ENCODE data around the gene RICTOR.
A peak's percentile ranks its signal among the peaks of the same experiment; 100 is the strongest.

Gene RICTOR

GRCh38 chr5:39093352-39093751, 19.2 kb upstream of the RICTOR start:
- DNase-seq (ENCODE audit: extremely low read depth in 1 of 2, low read depth in 1 of 2), result no peak

GRCh38 chr5:39092581-39093351, 18.6 kb upstream of the RICTOR start:
- no peak for DNase-seq (ENCODE audit: extremely low read depth in 1 of 2, low read depth in 1 of 2)

DNA sequence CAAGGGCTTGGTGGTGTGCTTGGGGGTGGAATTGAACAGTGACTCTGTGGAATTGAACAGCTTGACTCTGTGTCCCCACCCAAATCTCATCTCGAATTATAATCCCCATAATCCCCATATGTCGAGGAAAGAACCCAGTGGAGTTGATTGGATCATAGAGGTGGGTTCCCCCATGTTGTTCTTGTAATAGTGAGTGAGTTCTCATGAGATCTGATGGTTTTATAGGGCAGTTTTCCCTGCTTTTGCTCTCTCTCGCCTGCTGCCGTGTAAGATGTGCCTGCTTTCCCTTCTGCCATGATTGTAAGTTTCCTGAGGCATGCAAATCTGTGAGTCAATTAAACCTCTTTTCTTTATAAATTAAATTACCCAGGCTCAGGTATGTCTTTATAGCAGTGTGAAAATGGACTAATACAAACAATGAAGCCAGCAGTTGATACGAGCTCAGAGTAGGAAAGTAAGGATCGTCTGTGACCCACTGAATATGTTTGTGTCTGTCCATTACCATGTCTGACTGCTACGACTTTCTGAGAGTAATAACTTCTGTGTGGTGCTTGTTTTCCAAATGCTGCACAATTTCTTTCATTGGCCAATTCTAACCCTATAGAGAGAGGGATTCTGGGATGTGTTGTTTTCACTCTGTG, 17.9 kb upstream of the RICTOR start:
- no peak for DNase-seq (ENCODE audit: extremely low read depth in 1 of 2, low read depth in 1 of 2)

GRCh38 chr5:39083968-39084367, 9.8 kb upstream of the RICTOR start:
- no peak for DNase-seq (ENCODE audit: extremely low read depth in 1 of 2, low read depth in 1 of 2)

DNA sequence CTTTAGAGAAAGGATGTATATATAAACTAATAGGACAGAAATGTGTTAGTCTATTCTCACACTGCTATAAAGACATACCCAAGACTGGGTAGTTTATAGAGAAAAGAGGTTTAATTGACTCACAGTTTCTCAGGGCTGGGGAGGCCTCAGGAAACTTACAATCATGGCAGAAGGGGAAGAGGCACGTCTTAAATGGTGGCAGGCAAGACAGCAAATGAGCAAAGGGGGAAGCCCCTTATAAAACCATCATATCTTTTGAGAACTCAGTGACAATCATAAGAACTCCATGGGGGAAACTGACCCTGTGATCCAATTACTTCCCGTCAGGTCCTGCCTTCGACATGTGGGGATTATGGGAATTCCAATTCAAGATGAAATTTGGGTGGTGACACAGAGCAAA, 8.8 kb upstream of the RICTOR start:
- no peak for DNase-seq (ENCODE audit: extremely low read depth in 1 of 2, low read depth in 1 of 2)

DNA sequence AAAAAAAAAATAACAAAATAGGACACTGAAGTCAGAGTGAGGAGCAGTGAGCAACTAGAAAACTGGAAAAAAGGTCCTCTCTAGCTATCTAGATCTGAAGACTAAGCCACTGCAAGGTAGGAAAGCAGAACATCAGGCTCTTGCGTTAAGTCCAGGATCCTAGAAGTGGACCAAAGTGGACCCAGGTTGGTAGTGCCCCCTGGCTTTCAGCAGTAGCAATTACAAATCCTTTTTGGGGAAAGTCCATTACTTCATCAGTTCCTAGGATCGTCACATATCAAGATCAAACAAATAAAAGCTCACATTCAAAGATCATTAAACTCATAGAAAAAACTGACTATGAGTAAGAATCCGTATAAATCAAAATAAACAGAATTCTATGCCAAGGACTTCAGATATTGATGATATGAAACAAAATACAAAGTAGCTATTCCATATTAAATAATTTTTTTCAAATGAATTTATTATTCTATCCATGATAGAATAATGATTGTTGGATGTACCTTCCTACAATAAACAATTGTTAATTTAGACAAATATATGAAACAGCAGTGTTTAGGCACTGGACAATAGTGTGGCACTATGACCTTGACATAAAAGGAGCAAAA, 6.5 kb upstream of the RICTOR start:
- DNase-seq (ENCODE audit: extremely low read depth in 1 of 2, low read depth in 1 of 2), result no peak

- no peak for DNase-seq (ENCODE audit: extremely low read depth in 1 of 2, low read depth in 1 of 2)
Observed at GRCh38 chr5:39080168-39080567, 6.0 kb upstream of the RICTOR start.

GRCh38 chr5:39079147-39079546, 4.9 kb upstream of the RICTOR start:
- no peak for DNase-seq (ENCODE audit: extremely low read depth in 1 of 2, low read depth in 1 of 2)

- DNase-seq (ENCODE audit: extremely low read depth in 1 of 2, low read depth in 1 of 2), result no peak
Observed at GRCh38 chr5:39076757-39077728, 2.8 kb upstream of the RICTOR start.

- DNase-seq (ENCODE audit: extremely low read depth in 1 of 2, low read depth in 1 of 2), result no peak
Observed at GRCh38 chr5:39076101-39076756, 2.0 kb upstream of the RICTOR start.

- DNase-seq (ENCODE audit: extremely low read depth in 1 of 2, low read depth in 1 of 2), result no peak
Observed at GRCh38 chr5:39073767-39074016, 507 bp downstream of the RICTOR start.

DNA sequence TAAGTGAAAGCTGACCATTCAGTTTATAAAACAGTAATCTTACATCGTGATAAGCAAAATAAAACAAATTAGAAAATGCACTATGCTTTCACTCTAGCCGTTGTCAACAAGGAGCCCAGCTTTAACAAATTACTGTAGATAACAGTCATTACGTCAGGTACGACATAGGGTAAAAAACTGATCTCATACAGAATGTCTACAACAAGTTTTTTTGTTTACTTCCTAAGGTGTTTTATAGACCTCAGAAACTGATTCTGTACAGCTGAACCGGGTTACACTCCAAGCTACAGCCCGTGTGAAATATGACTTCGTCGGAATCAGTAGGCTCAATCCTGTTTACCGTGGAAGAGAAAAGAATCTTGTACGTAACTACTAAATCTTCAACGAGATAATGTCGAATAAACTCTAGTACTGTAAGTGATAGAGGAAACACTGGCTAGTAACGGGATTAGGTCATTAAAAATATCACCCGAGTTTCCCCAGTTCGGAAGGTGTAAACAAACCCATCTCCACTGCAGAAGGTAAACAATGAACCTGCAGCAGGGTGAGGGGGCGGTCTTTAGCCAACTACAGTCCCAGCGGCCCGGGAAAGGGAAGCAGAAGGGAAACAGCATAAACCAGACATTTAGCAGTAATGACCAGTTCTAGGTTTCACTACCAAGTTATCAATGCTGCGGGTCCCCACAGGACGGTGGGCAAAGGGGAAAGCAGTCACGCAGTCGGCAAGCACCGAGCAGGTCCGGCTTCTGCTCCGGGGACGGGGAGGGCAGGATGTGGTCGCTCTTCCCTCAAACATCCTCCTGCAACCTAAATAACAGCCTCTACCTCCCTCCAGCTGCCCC, 1.1 kb downstream of the RICTOR start:
- peak in 1 of 2 donors; percentile 28 for DNase-seq (ENCODE audit: extremely low read depth in 1 of 2, low read depth in 1 of 2)

- DNase-seq (ENCODE audit: extremely low read depth in 1 of 2, low read depth in 1 of 2), result no peak
Observed at GRCh38 chr5:39068099-39068498, 6.1 kb downstream of the RICTOR start.

DNA sequence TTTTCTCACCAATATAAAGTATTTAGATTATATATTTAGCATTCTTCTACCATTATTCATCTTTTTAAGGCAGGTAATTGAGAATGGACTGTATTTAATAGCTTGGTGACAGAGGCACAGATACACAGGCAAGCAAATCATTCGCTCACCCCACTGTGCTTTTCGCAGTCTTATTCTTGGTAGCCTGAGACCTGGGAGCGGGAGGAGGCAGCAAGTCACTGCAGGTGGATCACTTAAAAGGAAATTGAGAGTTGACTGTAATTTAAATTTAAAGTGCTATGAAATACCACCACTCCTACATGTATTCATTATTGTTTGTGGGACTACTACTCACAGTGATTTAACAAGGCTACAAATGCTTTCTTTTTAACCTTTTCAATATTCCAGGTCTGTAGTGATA, 9.7 kb downstream of the RICTOR start:
- DNase-seq (ENCODE audit: extremely low read depth in 1 of 2, low read depth in 1 of 2), result no peak

GRCh38 chr5:39063037-39063436, 11.2 kb downstream of the RICTOR start:
- DNase-seq (ENCODE audit: extremely low read depth in 1 of 2, low read depth in 1 of 2), result no peak

DNA sequence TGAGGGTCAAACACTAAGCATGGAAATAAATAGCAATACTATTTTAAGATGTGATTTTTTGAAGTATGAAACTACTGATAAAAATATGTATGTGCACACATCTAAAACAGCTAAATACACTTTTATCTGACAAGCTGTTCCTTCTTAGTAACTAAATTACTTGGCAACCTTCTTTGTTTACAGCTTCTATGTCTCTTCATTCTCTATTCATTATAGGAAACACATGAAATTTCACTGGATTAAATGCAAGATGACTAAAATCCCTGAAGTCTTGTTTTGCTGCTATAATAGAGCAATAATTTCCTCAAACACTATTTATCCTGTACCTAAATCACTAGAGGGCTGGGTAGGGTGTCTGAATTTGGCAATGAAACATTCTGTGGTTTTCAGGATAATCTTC, 11.7 kb downstream of the RICTOR start:
- DNase-seq (ENCODE audit: extremely low read depth in 1 of 2, low read depth in 1 of 2), result no peak

DNA sequence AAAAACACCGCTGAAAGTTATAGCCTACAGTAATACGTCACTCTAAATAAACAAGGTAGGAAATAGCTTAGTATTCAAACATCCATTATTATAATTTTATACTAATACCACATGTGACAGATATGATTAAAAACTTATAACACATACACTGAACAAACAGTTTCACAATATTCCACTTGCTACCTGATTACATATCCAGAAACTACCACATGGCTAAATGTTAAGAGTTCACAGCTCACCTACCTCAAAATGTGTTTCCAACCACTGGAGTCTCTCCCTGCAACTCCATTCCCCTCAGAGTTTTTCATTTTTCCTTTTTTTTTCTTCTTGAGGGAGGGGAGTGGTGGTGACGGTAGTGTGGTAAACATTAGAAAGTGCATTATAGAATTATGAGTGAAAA, 12.1 kb downstream of the RICTOR start:
- no peak for DNase-seq (ENCODE audit: extremely low read depth in 1 of 2, low read depth in 1 of 2)

DNA sequence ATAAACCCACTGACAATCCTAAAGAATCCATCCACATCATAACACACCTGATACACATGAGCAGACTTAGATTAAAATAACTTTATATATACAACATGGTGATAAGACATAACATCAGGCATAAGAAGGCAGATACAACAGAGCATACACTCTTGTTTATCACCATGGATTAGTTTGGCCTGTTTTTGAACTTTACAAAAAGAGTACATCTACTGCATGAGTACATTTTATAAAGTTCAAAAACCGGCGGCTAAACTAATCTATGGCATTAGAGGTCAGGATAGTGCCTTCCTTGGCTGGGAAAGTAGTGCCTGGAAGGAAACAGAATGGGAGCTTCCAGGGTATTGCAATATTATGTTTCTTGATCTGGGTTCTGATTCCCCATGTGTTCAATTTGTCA, 15.1 kb downstream of the RICTOR start:
- DNase-seq (ENCODE audit: extremely low read depth in 1 of 2, low read depth in 1 of 2), result no peak

- no peak for DNase-seq (ENCODE audit: extremely low read depth in 1 of 2, low read depth in 1 of 2)
Observed at GRCh38 chr5:39058178-39058921, 15.8 kb downstream of the RICTOR start.

Measured in activated CD8-positive, alpha-beta memory T cell treated with anti-CD3 and anti-CD28 coated beads for 1 hour (primary cell).